ENCODE measurements around the gene RNF213.

DNA sequence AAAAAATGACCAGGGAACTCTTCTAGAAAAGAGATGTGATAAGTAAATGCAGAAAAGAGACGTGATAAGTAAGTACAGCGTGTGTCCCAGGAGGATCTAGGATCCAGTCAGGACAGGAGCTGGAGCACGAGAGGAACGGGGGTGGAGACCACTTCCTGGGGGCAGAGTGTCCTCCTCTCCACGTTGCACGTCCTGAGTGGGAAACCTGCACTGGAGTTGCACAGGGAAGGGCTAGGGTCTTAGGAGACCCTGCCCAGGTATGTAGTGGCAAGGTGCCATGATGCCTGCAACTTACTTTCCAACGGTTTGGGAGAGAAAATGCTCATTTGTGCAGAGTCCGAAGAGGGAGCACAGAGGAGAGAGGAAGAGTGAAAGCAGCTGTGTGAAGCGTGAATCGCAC lies 55.8 kb downstream of the RNF213 start:
- TF ChIP-seq EZH2phosphoT487 (IDR thresholded peaks at IDR 0.05; ENCODE audit: low read length) (no peak), EZH2 (optimal IDR thresholded peaks at IDR 0.05; ENCODE audit: low read depth, low read length) (no peak)
- TF ChIP-seq, protein P1, sequence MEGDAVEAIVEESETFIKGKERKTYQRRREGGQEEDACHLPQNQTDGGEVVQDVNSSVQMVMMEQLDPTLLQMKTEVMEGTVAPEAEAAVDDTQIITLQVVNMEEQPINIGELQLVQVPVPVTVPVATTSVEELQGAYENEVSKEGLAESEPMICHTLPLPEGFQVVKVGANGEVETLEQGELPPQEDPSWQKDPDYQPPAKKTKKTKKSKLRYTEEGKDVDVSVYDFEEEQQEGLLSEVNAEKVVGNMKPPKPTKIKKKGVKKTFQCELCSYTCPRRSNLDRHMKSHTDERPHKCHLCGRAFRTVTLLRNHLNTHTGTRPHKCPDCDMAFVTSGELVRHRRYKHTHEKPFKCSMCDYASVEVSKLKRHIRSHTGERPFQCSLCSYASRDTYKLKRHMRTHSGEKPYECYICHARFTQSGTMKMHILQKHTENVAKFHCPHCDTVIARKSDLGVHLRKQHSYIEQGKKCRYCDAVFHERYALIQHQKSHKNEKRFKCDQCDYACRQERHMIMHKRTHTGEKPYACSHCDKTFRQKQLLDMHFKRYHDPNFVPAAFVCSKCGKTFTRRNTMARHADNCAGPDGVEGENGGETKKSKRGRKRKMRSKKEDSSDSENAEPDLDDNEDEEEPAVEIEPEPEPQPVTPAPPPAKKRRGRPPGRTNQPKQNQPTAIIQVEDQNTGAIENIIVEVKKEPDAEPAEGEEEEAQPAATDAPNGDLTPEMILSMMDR (IDR thresholded peaks at IDR 0.05; ENCODE audit: low read length): no peak
